IMR-90 (cell line): ENCODE measurements around the gene PDZRN3. TPM values are rescaled to one million over a fixed set of nuclear protein-coding genes. Genes with fewer than 3 reads are reported as not detected.
A peak's percentile ranks its signal among the peaks of the same experiment; 100 is the strongest.

ENCODE experiments used
- ATAC-seq: fragments of 200-7000 bp; cut with Tn5 transposase; 2 replicates; pipeline ENCODE4 v1.9.1; 2020; ENCODE audit warnings: low read depth, mild to moderate bottlenecking, moderate library complexity
- BruUV-seq: library from RNA; stranded (reverse); fragments of 400-500 nt; replicated peaks from 2 replicates; lab custom pipeline; 2021; lab: Mats Ljungman, UMichigan
- CTCF ChIA-PET: fragments of 300-600 bp; formaldehyde crosslinking; extraction: SDS; loops from one replicate; lab custom pipeline; 2021; ENCODE audit warnings: antibody characterized with exemption; lab: Yijun Ruan, JAX
- POLR2A ChIA-PET: fragments of 300-600 bp; sonication (Branson Sonifier 250); formaldehyde crosslinking; loops from one replicate; lab custom pipeline; 2022; ENCODE audit warnings: antibody characterized with exemption; ENCODE audit not compliant: unreplicated experiment; lab: Charles Lee
- DNase-seq: peaks from one replicate; pipeline ENCODE4 v3.0.0; 2013
- H2AFZ ChIP-seq: replicated peaks from 2 replicates; pipeline ENCODE3; 2013; ENCODE audit warnings: low read length, mild to moderate bottlenecking; ENCODE audit not compliant: poor library complexity
- H2AK5ac ChIP-seq: 2 replicates; pipeline ENCODE4 v1.6.1; 2013; ENCODE audit warnings: low read depth, low read length, inconsistent platforms
- H2AK9ac ChIP-seq: replicated peaks from 2 replicates; pipeline ENCODE3; 2013; ENCODE audit warnings: mild to moderate bottlenecking, low read depth, low read length, moderate library complexity; ENCODE audit not compliant: poor library complexity
- H2BK120ac ChIP-seq: 2 replicates; pipeline ENCODE4 v1.6.1; 2013; ENCODE audit warnings: low read depth, low read length, inconsistent platforms
- H2BK15ac ChIP-seq: 3 replicates; pipeline ENCODE4 v1.6.1; 2013; ENCODE audit warnings: low read depth, low read length, inconsistent platforms
- H2BK20ac ChIP-seq: 2 replicates; pipeline ENCODE4 v1.6.1; 2013; ENCODE audit warnings: low read depth, mild to moderate bottlenecking, inconsistent platforms, low read length, moderate library complexity
- H2BK5ac ChIP-seq: 2 replicates; pipeline ENCODE4 v1.6.1; 2013; ENCODE audit warnings: mild to moderate bottlenecking, low read depth, low read length, inconsistent platforms; ENCODE audit not compliant: poor library complexity, severe bottlenecking
- H3K14ac ChIP-seq: replicated peaks from 2 replicates; pipeline ENCODE4 v1.6.1; 2013; ENCODE audit warnings: low read depth, low read length, inconsistent platforms
- H3K18ac ChIP-seq: 2 replicates; pipeline ENCODE4 v1.6.1; 2013; ENCODE audit warnings: low read depth, low read length, control low read depth
- H3K23ac ChIP-seq: 2 replicates; pipeline ENCODE4 v1.6.1; 2013; ENCODE audit warnings: low read depth, low read length, inconsistent platforms
- H3K27ac ChIP-seq: 2 replicates; pipeline ENCODE4 v1.5.1; 2013; ENCODE audit warnings: mild to moderate bottlenecking, control low read depth, low read length; ENCODE audit not compliant: insufficient read depth
- H3K27me3 ChIP-seq: 2 replicates; pipeline ENCODE4 v1.6.1; 2013; ENCODE audit warnings: low read length; ENCODE audit not compliant: control insufficient read depth, insufficient read depth
- H3K36me3 ChIP-seq: 2 replicates; pipeline ENCODE4 v1.6.1; 2013; ENCODE audit warnings: low read length, mixed read lengths; ENCODE audit not compliant: control insufficient read depth, insufficient read depth
- H3K4ac ChIP-seq: 2 replicates; pipeline ENCODE4 v1.6.1; 2013; ENCODE audit warnings: low read depth, low read length, inconsistent platforms
- H3K4me1 ChIP-seq: 2 replicates; pipeline ENCODE4 v1.6.1; 2013; ENCODE audit warnings: low read length, mixed read lengths; ENCODE audit not compliant: control insufficient read depth, insufficient read depth
- H3K4me2 ChIP-seq: 2 replicates; pipeline ENCODE4 v1.6.1; 2013; ENCODE audit warnings: low read depth, mild to moderate bottlenecking, control low read depth, low read length, moderate library complexity
- H3K4me3 ChIP-seq: 2 replicates; pipeline ENCODE4 v1.5.1; 2013; ENCODE audit warnings: low read depth, mild to moderate bottlenecking, control low read depth, low read length, moderate library complexity; ENCODE audit not compliant: insufficient read depth
- H3K56ac ChIP-seq: 2 replicates; pipeline ENCODE4 v1.6.1; 2013; ENCODE audit warnings: low read length, inconsistent platforms; ENCODE audit not compliant: insufficient read depth; ENCODE audit errors: extremely low read depth
- H3K79me1 ChIP-seq, 2 experiments: 2 replicates each; pipeline ENCODE4 v1.6.1; 2013; ENCODE audit warnings: low read length in 2 of 2, inconsistent platforms in 1 of 2, low read depth in 1 of 2
- H3K9ac ChIP-seq: 2 replicates; pipeline ENCODE4 v1.6.1; 2013; ENCODE audit warnings: low read depth, low read length, control low read depth
- H3K9me1 ChIP-seq: 2 replicates; pipeline ENCODE4 v1.6.1; 2013; ENCODE audit warnings: low read length, inconsistent platforms; ENCODE audit not compliant: insufficient read depth
- H3K9me3 ChIP-seq: 2 replicates; pipeline ENCODE4 v1.6.1; 2013; ENCODE audit warnings: low read length; ENCODE audit not compliant: control insufficient read depth, insufficient read depth
- H4K20me1 ChIP-seq: 2 replicates; pipeline ENCODE4 v1.6.1; 2013; ENCODE audit warnings: low read length, inconsistent platforms; ENCODE audit not compliant: insufficient read depth
- H4K5ac ChIP-seq: 2 replicates; pipeline ENCODE4 v1.6.1; 2013; ENCODE audit warnings: mild to moderate bottlenecking, low read depth, low read length, control low read depth
- H4K8ac ChIP-seq, 2 experiments: 2 replicates each; pipeline ENCODE4 v1.6.1; 2013; ENCODE audit warnings: low read depth in 2 of 2, low read length in 2 of 2, control low read depth in 1 of 2, inconsistent platforms in 1 of 2
- H4K91ac ChIP-seq: 2 replicates; pipeline ENCODE4 v1.6.1; 2013; ENCODE audit warnings: low read depth, low read length, inconsistent platforms; ENCODE audit not compliant: insufficient read depth
- CEBPB ChIP-seq: IDR thresholded peaks from 2 replicates; pipeline ENCODE4 v1.6.1; 2012; ENCODE audit warnings: low read depth, low read length, improper control_type of control experiment
- FOS ChIP-seq: fragments of 150-350 bp; IDR thresholded peaks from 2 replicates; pipeline ENCODE4 v1.6.1; 2016; ENCODE audit warnings: low read depth, low read length
- NFE2L2 ChIP-seq: fragments of 150-350 bp; IDR thresholded peaks from 2 replicates; pipeline ENCODE4 v1.6.1; 2016; ENCODE audit warnings: low read depth, mild to moderate bottlenecking, low read length
- WGBS, 2 experiments: methylation state at CpG; one replicate each; pipeline versions ENCODE4 v1.1.5 to v1.1.7; 2013; ENCODE audit warnings: missing lambda C conversion rate in 2 of 2; ENCODE audit not compliant: insufficient read length in 1 of 2; ENCODE audit errors: extremely low coverage in 2 of 2; 5-methylcytosine and 5-hydroxymethylcytosine counted together
- dilution Hi-C: fragments of 300-500 bp; cut with HindIII; formaldehyde crosslinking; loops from one replicate; pipeline ENCODE4 v1.14.3; 2018; ENCODE audit warnings: low sequenced_read_pairs; ENCODE audit not compliant: unreplicated experiment
- in situ Hi-C: fragments of 300-500 bp; cut with MboI; formaldehyde crosslinking; loops from 3 replicates; pipeline ENCODE4 v1.14.3; 2019; ENCODE audit warnings: low sequenced_read_pairs, inconsistent platforms, mixed read lengths
- intact Hi-C: fragments of 100-400 bp; cut with micrococcal nuclease; formaldehyde crosslinking; loops from 2 replicates; pipeline ENCODE4 v1.10.0; 2022
- polyA plus RNA-seq, 3 experiments: library from polyadenylated mRNA; depleted of rRNA; stranded (reverse); fragments of >200 nt; gene quantifications; 2 replicates each; pipeline ENCODE4 v1.2.3, GENCODE V29; 2012; ENCODE audit warnings: low replicate concordance in 1 of 3
- total RNA-seq: library from RNA; depleted of rRNA; stranded (reverse); fragments of >200 nt; gene quantifications from 2 replicates; pipeline ENCODE4 v1.2.3, GENCODE V29; 2012

PDZRN3 gene
- total and polyA plus RNA-seq, 2 of the 4 experiments (the other 2 are of a cell fraction), result 9.4 to 17.0 TPM

GRCh38 chr3:73653877-73654276, 29.1 kb upstream of the PDZRN3 start:
- peaks cover 3% of the 10 kb centered on the region for H3K9me1 ChIP-seq
- H3K56ac ChIP-seq, result no peak overlapping the region
- no peak overlapping the region for H3K23ac ChIP-seq
- H3K4me3 ChIP-seq, result no peak overlapping the region
- H4K91ac ChIP-seq, result no peak overlapping the region
- no peak overlapping the region for H2AFZ ChIP-seq
- no peak overlapping the region for H3K4ac ChIP-seq
- ChIA-PET POLR2A (no interaction called here), CTCF (no interaction called here)
- H2AK5ac ChIP-seq, result no peak overlapping the region
- dilution Hi-C loops, result no loop called here
- no peak overlapping the region for H3K18ac ChIP-seq
- peak; percentile 39 for TF ChIP-seq CEBPB
- no peak for TF ChIP-seq FOS
- TF ChIP-seq NFE2L2, result no peak
- H2BK5ac ChIP-seq, result no peak overlapping the region
- WGBS, 2 experiments, result no CpG with 5 or more reads among the region's 1 CpG
- H3K4me2 ChIP-seq, result no peak overlapping the region
- H2AK9ac ChIP-seq, result no peak overlapping the region
- H3K14ac ChIP-seq, result no peak overlapping the region
- no peaks in the 10 kb centered on the region for H3K27me3 ChIP-seq
- H3K36me3 ChIP-seq, result no peaks in the 10 kb centered on the region
- no peak overlapping the region for H2BK15ac ChIP-seq
- no peak overlapping the region for H3K9ac ChIP-seq
- H4K8ac ChIP-seq, result no peak overlapping the region
- H4K5ac ChIP-seq, result no peak overlapping the region
- H2BK120ac ChIP-seq, result no peak overlapping the region
- DNase-seq (peak; percentile 63), ATAC-seq (peak; percentile 53)
- H3K79me1 ChIP-seq, result no peaks in the 10 kb centered on the region
- no peaks in the 10 kb centered on the region for H3K9me3 ChIP-seq
- peaks cover 7% of the 10 kb centered on the region for H3K4me1 ChIP-seq
- intact Hi-C loops, result no loop called here
- no peak overlapping the region for H3K27ac ChIP-seq
- H4K20me1 ChIP-seq, result no peaks in the 10 kb centered on the region
- in situ Hi-C loops, result no loop called here
- no TSS peak for BruUV-seq
- H2BK20ac ChIP-seq, result no peak overlapping the region
